Liver (tissue), 9 donors: Measurements from ENCODE around the gene MLF1. TPM values are rescaled to one million over a fixed set of nuclear protein-coding genes. Genes with fewer than 3 reads are reported as not detected.

Experiments
- DNase-seq: peaks from one replicate; pipeline ENCODE4 v3.0.0-alpha.2; 2017; ENCODE audit warnings: low spot score
- H3K27ac ChIP-seq, 2 donors: one replicate each; pipeline ENCODE4 v1.7.0; 2013; ENCODE audit warnings: inconsistent platforms in 2 of 2, low read length in 2 of 2, control low read depth in 1 of 2, low read depth in 1 of 2, mild to moderate bottlenecking in 1 of 2
- H3K27me3 ChIP-seq, 4 donors: one replicate each; pipeline versions ENCODE4 v1.6.1 to v1.7.0; 2013; ENCODE audit warnings: low read length in 3 of 4, inconsistent platforms in 1 of 4, mild to moderate bottlenecking in 1 of 4, moderate library complexity in 1 of 4; ENCODE audit not compliant: control insufficient read depth in 4 of 4, insufficient read depth in 4 of 4
- H3K36me3 ChIP-seq, 4 donors: one replicate each; pipeline versions ENCODE4 v1.6.1 to v1.7.0; 2013; ENCODE audit warnings: low read length in 3 of 4, mild to moderate bottlenecking in 3 of 4, low read depth in 1 of 4, moderate library complexity in 1 of 4; ENCODE audit not compliant: control insufficient read depth in 4 of 4, insufficient read depth in 3 of 4
- H3K4me1 ChIP-seq, 4 donors: one replicate each; pipeline versions ENCODE4 v1.6.1 to v1.7.0; 2013; ENCODE audit warnings: low read length in 3 of 4, mild to moderate bottlenecking in 3 of 4, moderate library complexity in 1 of 4; ENCODE audit not compliant: control insufficient read depth in 4 of 4, insufficient read depth in 4 of 4
- H3K4me3 ChIP-seq, 3 donors: one replicate each; pipeline versions ENCODE4 v1.6.1 to v1.7.0; 2013; ENCODE audit warnings: low read length in 3 of 3, control low read depth in 1 of 3, low read depth in 1 of 3, mild to moderate bottlenecking in 1 of 3
- H3K9ac ChIP-seq, 2 donors: one replicate each; pipeline ENCODE4 v1.7.0; 2013; ENCODE audit warnings: low read length in 2 of 2, mild to moderate bottlenecking in 2 of 2, moderate library complexity in 2 of 2, control low read depth in 1 of 2, low read depth in 1 of 2
- H3K9me3 ChIP-seq, 4 donors: one replicate each; pipeline versions ENCODE4 v1.6.1 to v1.7.0; 2013; ENCODE audit warnings: low read length in 3 of 4; ENCODE audit not compliant: control insufficient read depth in 4 of 4
- ATF3 ChIP-seq: IDR thresholded peaks from 2 replicates; pipeline ENCODE4 v1.6.1; 2016; ENCODE audit warnings: antibody characterized with exemption
- CTCF ChIP-seq: fragments of 150-350 bp; IDR thresholded peaks from 2 replicates; pipeline ENCODE4 v1.5.1; 2017; ENCODE audit warnings: improper control_type of control experiment, low read depth, low read length; ENCODE audit not compliant: missing input control
- EGR1 ChIP-seq, 2 donors: IDR thresholded peaks; 2 replicates each; pipeline ENCODE4 v1.6.1; 2016 to 2018; ENCODE audit warnings: antibody characterized with exemption in 2 of 2, low read depth in 2 of 2
- FOXA1 ChIP-seq: IDR thresholded peaks from 2 replicates; pipeline ENCODE4 v1.6.1; 2016; ENCODE audit warnings: antibody characterized with exemption
- GABPA ChIP-seq, 2 donors: IDR thresholded peaks in 1 of 2; conservative IDR thresholded peaks in 1 of 2; 2 replicates each; pipeline ENCODE4 v1.6.1; 2016; ENCODE audit warnings: antibody characterized with exemption in 2 of 2, mild to moderate bottlenecking in 1 of 2, moderate library complexity in 1 of 2
- HNF4A ChIP-seq, 2 donors: conservative IDR thresholded peaks; 2 replicates each; pipeline ENCODE4 v1.6.1; 2016; ENCODE audit warnings: antibody characterized with exemption in 2 of 2, mild to moderate bottlenecking in 2 of 2
- HNF4G ChIP-seq: IDR thresholded peaks from 2 replicates; pipeline ENCODE4 v1.6.1; 2016; ENCODE audit warnings: antibody characterized with exemption
- JUND ChIP-seq, 2 donors: IDR thresholded peaks; 2 replicates each; pipeline ENCODE4 v1.6.1; 2016; ENCODE audit warnings: antibody characterized with exemption in 2 of 2
- MAX ChIP-seq: IDR thresholded peaks from 2 replicates; pipeline ENCODE4 v1.6.1; 2016; ENCODE audit warnings: antibody characterized with exemption
- NR2F2 ChIP-seq: IDR thresholded peaks from 2 replicates; pipeline ENCODE4 v1.6.1; 2016; ENCODE audit warnings: antibody characterized with exemption
- RAD21 ChIP-seq, 2 donors: IDR thresholded peaks; 2 replicates each; pipeline ENCODE4 v1.6.1; 2016; ENCODE audit warnings: antibody characterized with exemption in 2 of 2, mild to moderate bottlenecking in 2 of 2
- REST ChIP-seq: IDR thresholded peaks from 2 replicates; pipeline ENCODE4 v1.6.1; 2016; ENCODE audit warnings: antibody characterized with exemption, mild to moderate bottlenecking
- RXRA ChIP-seq, 2 donors: IDR thresholded peaks; 2 replicates each; pipeline ENCODE4 v1.6.1; 2017 to 2018; ENCODE audit warnings: antibody characterized with exemption in 2 of 2, mild to moderate bottlenecking in 1 of 2
- SP1 ChIP-seq: IDR thresholded peaks from 2 replicates; pipeline ENCODE4 v1.6.1; 2018; ENCODE audit warnings: antibody characterized with exemption, mild to moderate bottlenecking
- TAF1 ChIP-seq: conservative IDR thresholded peaks from 2 replicates; pipeline ENCODE4 v1.6.1; 2016; ENCODE audit warnings: antibody characterized with exemption, mild to moderate bottlenecking
- YY1 ChIP-seq: IDR thresholded peaks from 2 replicates; pipeline ENCODE4 v1.6.1; 2016; ENCODE audit warnings: antibody characterized with exemption, mild to moderate bottlenecking
- ZBTB33 ChIP-seq: IDR thresholded peaks from 2 replicates; pipeline ENCODE4 v1.6.1; 2016; ENCODE audit warnings: antibody characterized with exemption
- WGBS: extraction: QIAGEN DNeasy Blood & Tissue Kit; methylation state at CpG from one replicate; pipeline ENCODE4 v1.1.7; 2013; 5-methylcytosine and 5-hydroxymethylcytosine counted together
- polyA plus RNA-seq, 2 donors: library from polyadenylated mRNA; stranded (reverse) in 1 of 2; unstranded in 1 of 2; fragments of 200-250 nt in 1 of 2; fragments of >200 nt in 1 of 2; fragmentation: Nextera tagmentation in 1 of 2; extraction: Ambion mirVana in 1 of 2; gene quantifications; one replicate each; pipeline versions ENCODE4 v1.2.1 to v1.2.3, GENCODE V29; 2013 to 2015
- total RNA-seq, 2 donors: library from RNA; depleted of rRNA; stranded (reverse); fragments of >200 nt; gene quantifications; one replicate each; pipeline ENCODE4 v1.2.3, GENCODE V29; 2014
- donor health status: healthy.
- donor health status: healthy.
- donor health status: healthy.
- donor health status: healthy.
- donor health status: healthy.

Gene MLF1
- total and polyA plus RNA-seq, 4 donors, result 0.20 to 3.3 (median 0.45) TPM

GRCh38 chr3:158642005-158642404, 71.0 kb downstream of the MLF1 start:
- DNase-seq, result no peak
- TF ChIP-seq MAX, result no peak
- no peak for TF ChIP-seq EGR1 (IDR thresholded peaks at IDR 0.05; ENCODE audit: low read depth in 2 of 2)
- no peak for TF ChIP-seq REST
- TF ChIP-seq RAD21 (IDR thresholded peaks at IDR 0.05), result no peak
- TF ChIP-seq YY1, result no peak
- no peak for TF ChIP-seq NR2F2
- TF ChIP-seq GABPA (IDR thresholded peaks at IDR 0.05 in 1 of 2, conservative IDR thresholded peaks at IDR 0.05 in 1 of 2), result no peak
- no peak for TF ChIP-seq RXRA (IDR thresholded peaks at IDR 0.05)
- TF ChIP-seq HNF4A (conservative IDR thresholded peaks at IDR 0.05), result no peak
- no peak for TF ChIP-seq HNF4G
- TF ChIP-seq ZBTB33, result no peak
- no peaks in the 10 kb centered on the region for H3K9me3 ChIP-seq
- WGBS, result 94% methylated on average over 7 of the region's 7 CpGs
- H3K27me3 ChIP-seq, result peaks cover 0 to 2% (median 0%) of the 10 kb centered on the region in 4 donors
- H3K9ac ChIP-seq, result no peak overlapping the region
- no peak overlapping the region for H3K27ac ChIP-seq
- no peak overlapping the region for H3K4me3 ChIP-seq
- peaks cover 0 to 13% (median 11%) of the 10 kb centered on the region in 4 donors for H3K4me1 ChIP-seq
- H3K36me3 ChIP-seq, result no peaks in the 10 kb centered on the region

GRCh38 chr3:158642474-158643210, 71.6 kb downstream of the MLF1 start:
- 82% methylated on average over 6 of the region's 6 CpGs for WGBS
- H3K4me1 ChIP-seq, result peaks cover 0 to 13% (median 11%) of the 10 kb centered on the region in 4 donors
- no peak overlapping the region for H3K27ac ChIP-seq
- peaks cover 0 to 2% (median 0%) of the 10 kb centered on the region in 4 donors for H3K27me3 ChIP-seq
- H3K9me3 ChIP-seq, result no peaks in the 10 kb centered on the region
- no peak overlapping the region for H3K4me3 ChIP-seq
- H3K9ac ChIP-seq, result no peak overlapping the region
- DNase-seq, result no peak
- H3K36me3 ChIP-seq, result no peaks in the 10 kb centered on the region
- TF ChIP-seq EGR1 (IDR thresholded peaks at IDR 0.05; ENCODE audit: low read depth in 2 of 2), result no peak
- no peak for TF ChIP-seq REST
- no peak for TF ChIP-seq CTCF
- TF ChIP-seq HNF4A (conservative IDR thresholded peaks at IDR 0.05), result no peak
- no peak for TF ChIP-seq JUND (IDR thresholded peaks at IDR 0.05)
- no peak for TF ChIP-seq TAF1
- no peak for TF ChIP-seq RXRA (IDR thresholded peaks at IDR 0.05)
- TF ChIP-seq GABPA (IDR thresholded peaks at IDR 0.05 in 1 of 2, conservative IDR thresholded peaks at IDR 0.05 in 1 of 2), result no peak
- no peak for TF ChIP-seq FOXA1
- TF ChIP-seq SP1, result no peak
- TF ChIP-seq YY1, result no peak
- TF ChIP-seq ATF3, result no peak
- no peak for TF ChIP-seq MAX
